ELF-1 (cell line): ENCODE results near the gene DPP6.

Source experiments
- DNase-seq: peaks from one replicate; pipeline ENCODE4 v3.0.0-alpha.2; 2016; ENCODE audit warnings: low read depth, low spot score

DPP6 gene

GRCh38 chr7:154231732-154232131 is 179.5 kb downstream of the DPP6 start:
- DNase-seq, result peak; percentile 56

- no peak for DNase-seq
Observed at GRCh38 chr7:154232700-154233099, 180.5 kb downstream of the DPP6 start.

- DNase-seq, result no peak
Observed at GRCh38 chr7:154241988-154242387, 189.8 kb downstream of the DPP6 start.

GRCh38 chr7:154242709-154243108 is 190.5 kb downstream of the DPP6 start:
- DNase-seq, result no peak

- DNase-seq, result no peak
Observed at GRCh38 chr7:154252046-154252445, 199.8 kb downstream of the DPP6 start.

- DNase-seq, result no peak
Observed at GRCh38 chr7:154253810-154254209, 201.6 kb downstream of the DPP6 start.

GRCh38 chr7:154255324-154255723 is 203.1 kb downstream of the DPP6 start:
- no peak for DNase-seq

GRCh38 chr7:154256150-154256549 is 204.0 kb downstream of the DPP6 start:
- DNase-seq, result no peak

GRCh38 chr7:154259396-154259795 is 207.2 kb downstream of the DPP6 start:
- DNase-seq, result peak; percentile 27

- peak; percentile 6 for DNase-seq
Observed at GRCh38 chr7:154287356-154287755, 235.2 kb downstream of the DPP6 start.

- no peak for DNase-seq
Observed at GRCh38 chr7:154289119-154289518, 236.9 kb downstream of the DPP6 start.

- no peak for DNase-seq
Observed at GRCh38 chr7:154296443-154296842, 244.2 kb downstream of the DPP6 start.

- no peak for DNase-seq
Observed at GRCh38 chr7:154299736-154300135, 247.5 kb downstream of the DPP6 start.

- DNase-seq, result no peak
Observed at GRCh38 chr7:154302380-154302779, 250.2 kb downstream of the DPP6 start.

GRCh38 chr7:154304231-154304630 is 252.0 kb downstream of the DPP6 start:
- DNase-seq, result peak; percentile 23

GRCh38 chr7:154304740-154305700 is 252.8 kb downstream of the DPP6 start:
- peak; percentile 23 for DNase-seq

GRCh38 chr7:154306036-154306435 is 253.8 kb downstream of the DPP6 start:
- DNase-seq, result no peak

GRCh38 chr7:154308928-154309327 is 256.7 kb downstream of the DPP6 start:
- no peak for DNase-seq

- DNase-seq, result no peak
Observed at GRCh38 chr7:154310114-154310513, 257.9 kb downstream of the DPP6 start.

- DNase-seq, result no peak
Observed at GRCh38 chr7:154324196-154324595, 272.0 kb downstream of the DPP6 start.

GRCh38 chr7:154326421-154326820 is 274.2 kb downstream of the DPP6 start:
- no peak for DNase-seq

- no peak for DNase-seq
Observed at GRCh38 chr7:154330318-154330717, 278.1 kb downstream of the DPP6 start.

GRCh38 chr7:154332811-154333580 is 280.8 kb downstream of the DPP6 start:
- DNase-seq, result no peak
